Esophagus squamous epithelium (tissue), 4 donors: ENCODE measurements around the gene RPS19BP1.

Source experiments
- POLR2A ChIP-seq, 4 donors: fragments of 450-650 bp; IDR thresholded peaks; one replicate each; pipeline ENCODE4 v1.6.1; 2017; ENCODE audit warnings: antibody characterized with exemption in 4 of 4, mild to moderate bottlenecking in 4 of 4, moderate library complexity in 3 of 4
- TF ChIP-seq, protein P1 (sequence below), 6 experiments: fragments of 450-650 bp in 4 of 6; fragments of 200-600 bp in 2 of 6; sonication (generic) in 2 of 6; IDR thresholded peaks; one replicate each; pipeline ENCODE4 v1.5.1; 2016 to 2019; ENCODE audit warnings: antibody characterized with exemption in 6 of 6, mild to moderate bottlenecking in 4 of 6, moderate library complexity in 4 of 6

GRCh38 chr22:39491696-39492095 lies 40.9 kb downstream of the RPS19BP1 start:
- TF ChIP-seq, protein P1, sequence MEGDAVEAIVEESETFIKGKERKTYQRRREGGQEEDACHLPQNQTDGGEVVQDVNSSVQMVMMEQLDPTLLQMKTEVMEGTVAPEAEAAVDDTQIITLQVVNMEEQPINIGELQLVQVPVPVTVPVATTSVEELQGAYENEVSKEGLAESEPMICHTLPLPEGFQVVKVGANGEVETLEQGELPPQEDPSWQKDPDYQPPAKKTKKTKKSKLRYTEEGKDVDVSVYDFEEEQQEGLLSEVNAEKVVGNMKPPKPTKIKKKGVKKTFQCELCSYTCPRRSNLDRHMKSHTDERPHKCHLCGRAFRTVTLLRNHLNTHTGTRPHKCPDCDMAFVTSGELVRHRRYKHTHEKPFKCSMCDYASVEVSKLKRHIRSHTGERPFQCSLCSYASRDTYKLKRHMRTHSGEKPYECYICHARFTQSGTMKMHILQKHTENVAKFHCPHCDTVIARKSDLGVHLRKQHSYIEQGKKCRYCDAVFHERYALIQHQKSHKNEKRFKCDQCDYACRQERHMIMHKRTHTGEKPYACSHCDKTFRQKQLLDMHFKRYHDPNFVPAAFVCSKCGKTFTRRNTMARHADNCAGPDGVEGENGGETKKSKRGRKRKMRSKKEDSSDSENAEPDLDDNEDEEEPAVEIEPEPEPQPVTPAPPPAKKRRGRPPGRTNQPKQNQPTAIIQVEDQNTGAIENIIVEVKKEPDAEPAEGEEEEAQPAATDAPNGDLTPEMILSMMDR (IDR thresholded peaks at IDR 0.05), result no peak
- TF ChIP-seq POLR2A (IDR thresholded peaks at IDR 0.05), result no peak
